Nephron (organoid): ENCODE measurements around the gene TINCR.

ENCODE experiments used
- H3K27ac Mint-ChIP-seq, 3 experiments: 2 replicates each; pipeline ENCODE4 v1.8.0; 2020; ENCODE audit warnings: mixed read lengths in 3 of 3, mild to moderate bottlenecking in 2 of 3, moderate library complexity in 1 of 3
- H3K27me3 Mint-ChIP-seq: 2 replicates; pipeline ENCODE4 v1.8.0; 2021; ENCODE audit warnings: low read depth, mild to moderate bottlenecking, moderate library complexity, mixed read lengths
- H3K36me3 Mint-ChIP-seq: 2 replicates; pipeline ENCODE4 v1.8.0; 2020; ENCODE audit warnings: low read depth, mixed read lengths
- H3K4me1 Mint-ChIP-seq: 2 replicates; pipeline ENCODE4 v1.8.0; 2020; ENCODE audit warnings: mixed read lengths
- H3K4me3 Mint-ChIP-seq, 3 experiments: 2 replicates each; pipeline ENCODE4 v1.8.0; 2020; ENCODE audit warnings: mild to moderate bottlenecking in 3 of 3, mixed read lengths in 3 of 3, moderate library complexity in 2 of 3
- H3K9me3 Mint-ChIP-seq: 2 replicates; pipeline ENCODE4 v1.8.0; 2020; ENCODE audit warnings: mixed read lengths
- TF ChIP-seq, protein P1 (sequence below), 3 experiments: fragments of 200-600 bp; sonication (generic); IDR thresholded peaks; one replicate each; pipeline ENCODE4 v1.5.0; 2021; ENCODE audit warnings: antibody characterized with exemption in 3 of 3; ENCODE audit not compliant: unreplicated experiment in 3 of 3

The TINCR gene

DNA sequence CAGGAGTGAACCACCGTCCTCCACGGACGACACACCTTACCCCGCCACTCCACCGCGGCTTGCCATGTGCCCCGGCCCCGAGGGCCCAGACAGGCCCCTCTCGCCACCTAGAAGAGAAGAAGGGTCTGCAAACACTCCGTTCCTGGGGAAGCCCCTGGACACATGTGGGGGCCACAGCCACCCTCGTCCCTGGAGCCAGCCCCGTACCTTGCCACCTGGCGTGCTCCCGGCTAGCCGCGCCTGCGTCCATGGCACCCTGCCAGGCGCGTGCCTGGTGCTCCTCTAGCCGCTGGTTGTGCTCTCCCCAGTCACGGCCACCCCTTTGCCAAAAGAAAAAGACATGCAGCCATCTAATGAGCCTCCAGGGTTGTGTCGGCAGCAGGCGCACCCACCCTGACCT lies 19.9 kb upstream of the TINCR start:
- peaks cover 54% of the 10 kb centered on the region for H3K36me3 Mint-ChIP-seq
- H3K27ac Mint-ChIP-seq, result peak overlapping the region in 1 of 3 experiments; percentile 20
- H3K9me3 Mint-ChIP-seq, result no peaks in the 10 kb centered on the region
- no peak overlapping the region for H3K4me3 Mint-ChIP-seq
- TF ChIP-seq, protein P1, sequence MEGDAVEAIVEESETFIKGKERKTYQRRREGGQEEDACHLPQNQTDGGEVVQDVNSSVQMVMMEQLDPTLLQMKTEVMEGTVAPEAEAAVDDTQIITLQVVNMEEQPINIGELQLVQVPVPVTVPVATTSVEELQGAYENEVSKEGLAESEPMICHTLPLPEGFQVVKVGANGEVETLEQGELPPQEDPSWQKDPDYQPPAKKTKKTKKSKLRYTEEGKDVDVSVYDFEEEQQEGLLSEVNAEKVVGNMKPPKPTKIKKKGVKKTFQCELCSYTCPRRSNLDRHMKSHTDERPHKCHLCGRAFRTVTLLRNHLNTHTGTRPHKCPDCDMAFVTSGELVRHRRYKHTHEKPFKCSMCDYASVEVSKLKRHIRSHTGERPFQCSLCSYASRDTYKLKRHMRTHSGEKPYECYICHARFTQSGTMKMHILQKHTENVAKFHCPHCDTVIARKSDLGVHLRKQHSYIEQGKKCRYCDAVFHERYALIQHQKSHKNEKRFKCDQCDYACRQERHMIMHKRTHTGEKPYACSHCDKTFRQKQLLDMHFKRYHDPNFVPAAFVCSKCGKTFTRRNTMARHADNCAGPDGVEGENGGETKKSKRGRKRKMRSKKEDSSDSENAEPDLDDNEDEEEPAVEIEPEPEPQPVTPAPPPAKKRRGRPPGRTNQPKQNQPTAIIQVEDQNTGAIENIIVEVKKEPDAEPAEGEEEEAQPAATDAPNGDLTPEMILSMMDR (IDR thresholded peaks at IDR 0.05; ENCODE audit: unreplicated experiment in 3 of 3), result no peak
- peaks cover 16% of the 10 kb centered on the region for H3K4me1 Mint-ChIP-seq
- H3K27me3 Mint-ChIP-seq, result no peaks in the 10 kb centered on the region

GRCh38 chr19:5587071-5587455 lies 19.3 kb upstream of the TINCR start:
- H3K9me3 Mint-ChIP-seq, result no peaks in the 10 kb centered on the region

DNA sequence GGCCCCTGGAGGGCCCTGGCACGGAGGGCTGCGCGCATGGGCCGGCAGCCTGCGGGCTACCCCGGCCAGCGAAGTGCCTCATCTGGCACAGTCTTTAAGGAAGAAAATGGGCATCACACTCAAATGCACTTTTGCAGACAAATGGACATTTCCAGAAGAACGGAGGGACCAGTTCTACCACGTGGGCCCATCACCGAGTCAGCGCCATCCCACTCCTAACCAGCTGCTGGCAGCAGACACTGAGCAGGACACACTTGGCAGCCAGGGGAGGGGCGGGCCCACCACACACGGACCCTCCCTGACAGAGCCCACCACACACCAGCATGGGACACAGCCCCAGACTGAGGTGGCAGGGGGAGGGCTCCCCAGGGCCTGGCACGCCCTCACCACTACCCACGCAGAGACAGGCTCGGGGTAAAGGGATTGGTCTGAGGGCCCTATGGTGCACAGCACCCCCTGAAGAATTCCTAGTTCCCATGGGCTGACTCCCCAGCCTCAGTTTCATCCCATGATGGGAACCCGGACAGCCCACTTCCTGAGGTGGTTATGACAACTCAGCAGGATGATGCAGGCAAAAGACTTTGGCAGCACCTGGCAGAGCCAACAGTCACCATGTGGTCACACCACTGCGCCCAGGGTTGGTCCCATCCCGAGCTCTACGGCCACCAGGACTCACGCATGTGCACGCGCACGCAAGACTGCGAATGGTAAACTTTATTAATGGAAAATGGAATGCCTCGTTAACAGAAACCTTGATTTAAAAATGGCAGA lies 18.7 kb upstream of the TINCR start:
- TF ChIP-seq, protein P1 (IDR thresholded peaks at IDR 0.05; ENCODE audit: unreplicated experiment in 3 of 3), result no peak
- H3K27ac Mint-ChIP-seq, result peak overlapping the region in 2 of 3 experiments; percentile 89 to 94
- peaks cover 16% of the 10 kb centered on the region for H3K4me1 Mint-ChIP-seq
- peaks cover 43% of the 10 kb centered on the region for H3K36me3 Mint-ChIP-seq
- H3K4me3 Mint-ChIP-seq, result no peak overlapping the region
- H3K27me3 Mint-ChIP-seq, result no peaks in the 10 kb centered on the region
- no peaks in the 10 kb centered on the region for H3K9me3 Mint-ChIP-seq

More at GRCh38 chr19:5587071-5587455, 19.3 kb upstream of the TINCR start:
- TF ChIP-seq, protein P1 (IDR thresholded peaks at IDR 0.05; ENCODE audit: unreplicated experiment in 3 of 3), result no peak
- H3K27me3 Mint-ChIP-seq, result no peaks in the 10 kb centered on the region
- no peak overlapping the region for H3K4me3 Mint-ChIP-seq
- peaks cover 48% of the 10 kb centered on the region for H3K36me3 Mint-ChIP-seq
- no peak overlapping the region for H3K27ac Mint-ChIP-seq
- H3K4me1 Mint-ChIP-seq, result peaks cover 16% of the 10 kb centered on the region

DNA sequence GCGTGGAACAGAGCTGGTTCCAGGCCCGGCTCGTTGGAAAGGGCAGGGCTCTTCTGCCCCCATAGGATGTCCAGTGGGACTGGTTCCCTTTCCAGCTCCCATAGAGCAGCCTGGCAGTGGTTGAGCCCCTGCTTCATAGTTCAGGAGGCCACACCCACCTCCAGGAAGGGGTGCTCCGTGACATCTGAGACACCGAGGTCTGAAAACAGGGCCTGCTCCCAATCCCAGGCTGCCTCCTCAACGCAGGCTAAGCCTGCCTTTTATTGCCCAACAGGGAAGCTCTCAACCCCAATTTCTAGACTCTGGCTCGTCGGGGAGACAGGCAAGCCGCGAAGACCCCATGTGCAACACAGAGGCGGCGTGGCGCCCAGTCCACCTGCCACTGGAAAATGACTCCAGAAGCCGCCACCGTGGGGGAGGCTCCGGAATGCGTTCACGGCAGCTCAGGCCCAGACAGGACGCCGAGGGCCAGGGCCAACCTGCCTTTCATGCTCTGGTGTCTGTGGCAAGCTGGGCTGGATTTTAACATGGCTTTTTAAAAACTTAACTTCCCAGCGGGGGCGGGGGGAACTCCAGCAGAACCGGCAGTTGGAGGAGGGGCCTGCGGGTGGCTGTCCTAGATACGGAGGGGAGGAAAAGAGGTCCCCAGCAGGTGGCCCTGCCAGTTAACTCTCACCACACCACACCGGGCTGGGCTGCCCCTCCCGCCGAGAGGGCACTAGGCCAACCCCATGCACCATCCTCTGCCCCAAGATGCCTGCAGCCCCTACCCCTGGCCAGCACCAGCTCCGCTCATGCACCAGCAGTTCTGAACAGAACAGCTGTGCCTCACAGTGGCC lies 17.9 kb upstream of the TINCR start:
- Mint-ChIP-seq H3K9me3 (no peaks in the 10 kb centered on the region), H3K36me3 (peaks cover 38% of the 10 kb centered on the region), H3K4me1 (peaks cover 16% of the 10 kb centered on the region), H3K4me3 (peak overlapping the region; percentile 30 to 63 (median 43)), H3K27ac (peak overlapping the region; percentile 89 to 94 (median 94)), H3K27me3 (no peaks in the 10 kb centered on the region)
- TF ChIP-seq, protein P1 (IDR thresholded peaks at IDR 0.05; ENCODE audit: unreplicated experiment in 3 of 3), result no peak

DNA sequence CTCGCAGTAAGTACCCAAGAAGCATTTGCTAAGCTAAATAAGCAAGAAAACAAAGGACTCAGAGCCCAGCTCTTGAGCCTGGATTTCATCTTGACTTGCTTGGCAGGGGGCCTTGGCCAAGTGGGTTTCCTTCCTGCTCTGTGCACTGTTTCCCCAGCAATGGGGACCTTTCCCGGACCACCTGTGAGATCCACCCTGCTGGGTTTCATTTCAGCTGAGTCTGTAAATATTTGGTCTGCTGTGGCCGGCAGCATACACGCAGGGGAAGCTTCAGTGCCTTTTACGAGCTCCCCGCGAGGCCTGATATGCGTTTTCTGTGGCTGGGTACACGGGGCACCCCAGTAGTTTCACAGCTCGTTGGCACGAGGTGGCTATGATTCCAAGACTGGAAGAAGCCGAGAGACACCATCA lies 12.4 kb upstream of the TINCR start:
- peak overlapping the region; percentile 78 to 97 (median 94) for H3K27ac Mint-ChIP-seq
- H3K36me3 Mint-ChIP-seq, result peaks cover 4% of the 10 kb centered on the region
- H3K9me3 Mint-ChIP-seq, result no peaks in the 10 kb centered on the region
- H3K4me3 Mint-ChIP-seq, result peak overlapping the region in 1 of 3 experiments; percentile 48
- peaks cover 6% of the 10 kb centered on the region for H3K27me3 Mint-ChIP-seq
- H3K4me1 Mint-ChIP-seq, result peaks cover 16% of the 10 kb centered on the region
- TF ChIP-seq, protein P1 (IDR thresholded peaks at IDR 0.05; ENCODE audit: unreplicated experiment in 3 of 3), result no peak
